Measurements from ENCODE around the gene IL2RA. TPM values are rescaled to one million over a fixed set of nuclear protein-coding genes. Genes with fewer than 3 reads are reported as not detected.

Gene IL2RA
- total RNA-seq, 1 experiment from 2014 or later, result not detected

GRCh38 chr10:6009961-6010360 lies 52.2 kb downstream of the IL2RA start:
- Mint-ChIP-seq H3K4me3 (ENCODE audit: low read depth, unreplicated experiment) (no peak overlapping the region), H3K27ac (ENCODE audit: unreplicated experiment) (no peak overlapping the region), H3K27me3 (ENCODE audit: unreplicated experiment) (peaks cover 37% of the 10 kb centered on the region), H3K4me1 (ENCODE audit: low read depth, unreplicated experiment) (no peaks in the 10 kb centered on the region), H3K9me3 (ENCODE audit: low read depth, unreplicated experiment) (peaks cover 4% of the 10 kb centered on the region), H3K36me3 (ENCODE audit: insufficient read depth, unreplicated experiment) (no peaks in the 10 kb centered on the region)
- TF ChIP-seq, protein P1, sequence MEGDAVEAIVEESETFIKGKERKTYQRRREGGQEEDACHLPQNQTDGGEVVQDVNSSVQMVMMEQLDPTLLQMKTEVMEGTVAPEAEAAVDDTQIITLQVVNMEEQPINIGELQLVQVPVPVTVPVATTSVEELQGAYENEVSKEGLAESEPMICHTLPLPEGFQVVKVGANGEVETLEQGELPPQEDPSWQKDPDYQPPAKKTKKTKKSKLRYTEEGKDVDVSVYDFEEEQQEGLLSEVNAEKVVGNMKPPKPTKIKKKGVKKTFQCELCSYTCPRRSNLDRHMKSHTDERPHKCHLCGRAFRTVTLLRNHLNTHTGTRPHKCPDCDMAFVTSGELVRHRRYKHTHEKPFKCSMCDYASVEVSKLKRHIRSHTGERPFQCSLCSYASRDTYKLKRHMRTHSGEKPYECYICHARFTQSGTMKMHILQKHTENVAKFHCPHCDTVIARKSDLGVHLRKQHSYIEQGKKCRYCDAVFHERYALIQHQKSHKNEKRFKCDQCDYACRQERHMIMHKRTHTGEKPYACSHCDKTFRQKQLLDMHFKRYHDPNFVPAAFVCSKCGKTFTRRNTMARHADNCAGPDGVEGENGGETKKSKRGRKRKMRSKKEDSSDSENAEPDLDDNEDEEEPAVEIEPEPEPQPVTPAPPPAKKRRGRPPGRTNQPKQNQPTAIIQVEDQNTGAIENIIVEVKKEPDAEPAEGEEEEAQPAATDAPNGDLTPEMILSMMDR (IDR thresholded peaks at IDR 0.05; ENCODE audit: unreplicated experiment), result no peak
- CTCF ChIA-PET, result no interaction called here
- intact Hi-C loops (cut with micrococcal nuclease; ENCODE audit: unreplicated experiment), result loop anchor here (5.0 to 10.0 kb wide), 2 partner anchors 77 to 395 kb away; partner anchors contain the start of gene RBM17
- no TSS peak for BruUV-seq (replicated peaks)
- DNase-seq, result no peak

GRCh38 chr10:6009150-6009549 lies 53.0 kb downstream of the IL2RA start:
- intact Hi-C loops (cut with micrococcal nuclease; ENCODE audit: unreplicated experiment), result no loop called here
- H3K27ac Mint-ChIP-seq (ENCODE audit: unreplicated experiment), result no peak overlapping the region
- no TSS peak for BruUV-seq (replicated peaks)
- H3K4me1 Mint-ChIP-seq (ENCODE audit: low read depth, unreplicated experiment), result no peaks in the 10 kb centered on the region
- TF ChIP-seq, protein P1 (IDR thresholded peaks at IDR 0.05; ENCODE audit: unreplicated experiment), result no peak
- CTCF ChIA-PET, result no interaction called here
- no peak for DNase-seq
- peaks cover 4% of the 10 kb centered on the region for H3K9me3 Mint-ChIP-seq (ENCODE audit: low read depth, unreplicated experiment)
- no peaks in the 10 kb centered on the region for H3K36me3 Mint-ChIP-seq (ENCODE audit: insufficient read depth, unreplicated experiment)
- H3K4me3 Mint-ChIP-seq (ENCODE audit: low read depth, unreplicated experiment), result no peak overlapping the region
- peaks cover 45% of the 10 kb centered on the region for H3K27me3 Mint-ChIP-seq (ENCODE audit: unreplicated experiment)

GRCh38 chr10:6008497-6009142 lies 53.5 kb downstream of the IL2RA start:
- no peak for DNase-seq
- Mint-ChIP-seq H3K27ac (ENCODE audit: unreplicated experiment) (no peak overlapping the region), H3K9me3 (ENCODE audit: low read depth, unreplicated experiment) (peaks cover 4% of the 10 kb centered on the region), H3K4me3 (ENCODE audit: low read depth, unreplicated experiment) (no peak overlapping the region), H3K27me3 (ENCODE audit: unreplicated experiment) (peaks cover 50% of the 10 kb centered on the region), H3K4me1 (ENCODE audit: low read depth, unreplicated experiment) (no peaks in the 10 kb centered on the region), H3K36me3 (ENCODE audit: insufficient read depth, unreplicated experiment) (no peaks in the 10 kb centered on the region)
- TF ChIP-seq, protein P1 (IDR thresholded peaks at IDR 0.05; ENCODE audit: unreplicated experiment), result no peak
- CTCF ChIA-PET, result no interaction called here
- intact Hi-C loops (cut with micrococcal nuclease; ENCODE audit: unreplicated experiment), result no loop called here
- BruUV-seq (replicated peaks), result no TSS peak

- no peak overlapping the region for H3K4me3 Mint-ChIP-seq (ENCODE audit: low read depth, unreplicated experiment)
- intact Hi-C loops (cut with micrococcal nuclease; ENCODE audit: unreplicated experiment), result no loop called here
- H3K9me3 Mint-ChIP-seq (ENCODE audit: low read depth, unreplicated experiment), result peaks cover 4% of the 10 kb centered on the region
- no peak overlapping the region for H3K27ac Mint-ChIP-seq (ENCODE audit: unreplicated experiment)
- CTCF ChIA-PET, result no interaction called here
- no peak for DNase-seq
- TF ChIP-seq, protein P1 (IDR thresholded peaks at IDR 0.05; ENCODE audit: unreplicated experiment), result no peak
- H3K27me3 Mint-ChIP-seq (ENCODE audit: unreplicated experiment), result peaks cover 50% of the 10 kb centered on the region
- H3K4me1 Mint-ChIP-seq (ENCODE audit: low read depth, unreplicated experiment), result no peaks in the 10 kb centered on the region
- no TSS peak for BruUV-seq (replicated peaks)
- H3K36me3 Mint-ChIP-seq (ENCODE audit: insufficient read depth, unreplicated experiment), result no peaks in the 10 kb centered on the region
Measured at GRCh38 chr10:6006991-6007390, 55.2 kb downstream of the IL2RA start.
